Measurements from ENCODE around the gene EPOP. TPM values are rescaled to one million over a fixed set of nuclear protein-coding genes. Genes with fewer than 3 reads are reported as not detected.

Gene EPOP
- total RNA-seq, 1 experiment from 2014 or later, result 12.6 TPM

DNA sequence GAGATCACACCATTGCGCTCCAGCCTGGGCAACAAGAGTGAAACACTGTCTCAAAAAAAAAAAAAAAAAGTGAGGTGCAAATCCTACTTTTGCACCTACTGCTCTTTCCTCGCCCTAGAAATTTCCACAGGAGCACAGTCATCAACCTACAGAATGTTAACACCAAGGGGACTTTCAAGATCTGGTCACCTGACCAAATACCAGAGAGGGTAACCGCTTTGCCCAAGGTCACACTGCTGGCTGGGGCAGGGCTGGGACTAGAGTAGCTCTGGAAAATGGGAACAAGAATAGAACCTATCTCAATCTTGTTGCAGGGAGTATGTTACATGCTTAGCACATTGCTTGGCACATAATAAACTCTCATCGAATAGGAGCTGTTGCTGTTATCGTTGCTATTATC, 24.0 kb upstream of the EPOP start:
- Histone ChIP-seq H3K9ac (ENCODE audit: low read length) (no peak overlapping the region), H2AFZ (ENCODE audit: low read length) (no peak overlapping the region), H3K4me3 (ENCODE audit: low read length) (no peak overlapping the region), H3K4me2 (ENCODE audit: low read length) (no peak overlapping the region), H4K20me1 (ENCODE audit: low read length) (no peaks in the 10 kb centered on the region), H3K4me1 (ENCODE audit: insufficient read depth, low read length) (peaks cover 15% of the 10 kb centered on the region; the same call in 1 of the 2 replicates), H3K79me2 (ENCODE audit: low read length) (no peaks in the 10 kb centered on the region; the same call in 1 of the 2 replicates), H3F3A (ENCODE audit: low read length, unreplicated experiment) (no peaks in the 10 kb centered on the region), H3K27ac (ENCODE audit: low read length) (no peak overlapping the region), H3K36me3 (ENCODE audit: low read depth, low read length) (no peaks in the 10 kb centered on the region), H3K9me2 (replicated peaks; ENCODE audit: low read length) (no peaks in the 10 kb centered on the region), H3K9me3 (ENCODE audit: low read length) (no peaks in the 10 kb centered on the region), H3K27me3 (ENCODE audit: low read length) (no peaks in the 10 kb centered on the region)
- no peak for TF ChIP-seq EZH2phosphoT487 (IDR thresholded peaks at IDR 0.05; ENCODE audit: borderline replicate concordance, low read length)
- TF ChIP-seq, protein P1, sequence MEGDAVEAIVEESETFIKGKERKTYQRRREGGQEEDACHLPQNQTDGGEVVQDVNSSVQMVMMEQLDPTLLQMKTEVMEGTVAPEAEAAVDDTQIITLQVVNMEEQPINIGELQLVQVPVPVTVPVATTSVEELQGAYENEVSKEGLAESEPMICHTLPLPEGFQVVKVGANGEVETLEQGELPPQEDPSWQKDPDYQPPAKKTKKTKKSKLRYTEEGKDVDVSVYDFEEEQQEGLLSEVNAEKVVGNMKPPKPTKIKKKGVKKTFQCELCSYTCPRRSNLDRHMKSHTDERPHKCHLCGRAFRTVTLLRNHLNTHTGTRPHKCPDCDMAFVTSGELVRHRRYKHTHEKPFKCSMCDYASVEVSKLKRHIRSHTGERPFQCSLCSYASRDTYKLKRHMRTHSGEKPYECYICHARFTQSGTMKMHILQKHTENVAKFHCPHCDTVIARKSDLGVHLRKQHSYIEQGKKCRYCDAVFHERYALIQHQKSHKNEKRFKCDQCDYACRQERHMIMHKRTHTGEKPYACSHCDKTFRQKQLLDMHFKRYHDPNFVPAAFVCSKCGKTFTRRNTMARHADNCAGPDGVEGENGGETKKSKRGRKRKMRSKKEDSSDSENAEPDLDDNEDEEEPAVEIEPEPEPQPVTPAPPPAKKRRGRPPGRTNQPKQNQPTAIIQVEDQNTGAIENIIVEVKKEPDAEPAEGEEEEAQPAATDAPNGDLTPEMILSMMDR (conservative IDR thresholded peaks at IDR 0.05; ENCODE audit: low read depth, low read length), result no peak
- TF ChIP-seq EZH2 (IDR thresholded peaks at IDR 0.05; ENCODE audit: low read length, unreplicated experiment), result no peak
- DNase-seq (no peak), ATAC-seq (no peak)
- BruUV-seq (replicated peaks), result no TSS peak
- intact Hi-C loops (cut with micrococcal nuclease), result no loop called here
- POLR2A ChIA-PET (ENCODE audit: unreplicated experiment), result no interaction called here
- CTCF ChIA-PET, result no interaction called here

DNA sequence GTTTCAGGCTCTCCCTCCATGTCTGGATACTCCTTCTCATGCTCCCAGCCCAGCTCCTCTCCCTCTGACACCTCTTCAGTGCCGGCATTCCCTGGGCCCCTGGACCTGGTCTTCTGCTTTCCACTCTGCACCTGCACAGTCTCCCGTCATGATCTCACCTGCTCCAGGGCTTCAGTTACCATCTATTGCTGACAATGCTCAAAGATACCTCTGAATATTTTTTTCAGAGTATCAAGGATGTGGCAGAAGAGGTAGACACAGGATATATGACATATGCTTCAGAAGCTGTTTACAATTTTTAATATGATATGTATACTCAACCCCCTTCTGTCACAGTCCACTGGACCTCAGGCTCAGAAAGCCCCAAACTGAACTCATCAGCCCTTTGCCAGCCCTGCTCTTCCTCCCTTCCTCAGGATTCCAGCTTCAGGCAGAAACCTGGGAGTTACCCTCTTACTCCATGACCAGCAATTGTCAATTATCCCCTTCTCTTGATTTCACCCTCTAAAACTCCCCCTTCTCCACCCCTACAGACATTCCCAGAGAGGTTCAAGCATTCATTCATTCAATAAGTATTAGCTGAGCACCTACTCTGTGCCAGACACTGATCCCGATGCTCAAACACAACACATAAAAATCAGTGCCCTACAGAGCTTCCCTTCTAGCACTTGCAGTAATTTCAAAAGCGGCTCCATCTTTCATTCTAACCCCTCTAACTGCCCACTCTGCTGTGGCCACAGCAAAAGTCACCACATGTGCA, 22.5 kb upstream of the EPOP start:
- ChIA-PET CTCF (no interaction called here), POLR2A (ENCODE audit: unreplicated experiment) (no interaction called here)
- Histone ChIP-seq H3K36me3 (ENCODE audit: low read depth, low read length) (no peaks in the 10 kb centered on the region), H2AFZ (ENCODE audit: low read length) (no peak overlapping the region), H3K9ac (ENCODE audit: low read length) (no peak overlapping the region), H3K9me3 (ENCODE audit: low read length) (no peaks in the 10 kb centered on the region), H3K4me2 (ENCODE audit: low read length) (no peak overlapping the region), H3K27ac (ENCODE audit: low read length) (no peak overlapping the region), H3F3A (ENCODE audit: low read length, unreplicated experiment) (no peaks in the 10 kb centered on the region), H4K20me1 (ENCODE audit: low read length) (no peaks in the 10 kb centered on the region), H3K9me2 (replicated peaks; ENCODE audit: low read length) (no peaks in the 10 kb centered on the region), H3K4me1 (ENCODE audit: insufficient read depth, low read length) (peaks cover 6% of the 10 kb centered on the region; the same call in 1 of the 2 replicates), H3K27me3 (ENCODE audit: low read length) (no peaks in the 10 kb centered on the region), H3K4me3 (ENCODE audit: low read length) (no peak overlapping the region), H3K79me2 (ENCODE audit: low read length) (no peaks in the 10 kb centered on the region)
- no TSS peak for BruUV-seq (replicated peaks)
- TF ChIP-seq, protein P1 (conservative IDR thresholded peaks at IDR 0.05; ENCODE audit: low read depth, low read length), result no peak
- TF ChIP-seq EZH2 (IDR thresholded peaks at IDR 0.05; ENCODE audit: low read length, unreplicated experiment), result no peak
- TF ChIP-seq EZH2phosphoT487 (IDR thresholded peaks at IDR 0.05; ENCODE audit: borderline replicate concordance, low read length), result no peak
- DNase-seq (no peak), ATAC-seq (no peak)
- intact Hi-C loops (cut with micrococcal nuclease), result no loop called here

DNA sequence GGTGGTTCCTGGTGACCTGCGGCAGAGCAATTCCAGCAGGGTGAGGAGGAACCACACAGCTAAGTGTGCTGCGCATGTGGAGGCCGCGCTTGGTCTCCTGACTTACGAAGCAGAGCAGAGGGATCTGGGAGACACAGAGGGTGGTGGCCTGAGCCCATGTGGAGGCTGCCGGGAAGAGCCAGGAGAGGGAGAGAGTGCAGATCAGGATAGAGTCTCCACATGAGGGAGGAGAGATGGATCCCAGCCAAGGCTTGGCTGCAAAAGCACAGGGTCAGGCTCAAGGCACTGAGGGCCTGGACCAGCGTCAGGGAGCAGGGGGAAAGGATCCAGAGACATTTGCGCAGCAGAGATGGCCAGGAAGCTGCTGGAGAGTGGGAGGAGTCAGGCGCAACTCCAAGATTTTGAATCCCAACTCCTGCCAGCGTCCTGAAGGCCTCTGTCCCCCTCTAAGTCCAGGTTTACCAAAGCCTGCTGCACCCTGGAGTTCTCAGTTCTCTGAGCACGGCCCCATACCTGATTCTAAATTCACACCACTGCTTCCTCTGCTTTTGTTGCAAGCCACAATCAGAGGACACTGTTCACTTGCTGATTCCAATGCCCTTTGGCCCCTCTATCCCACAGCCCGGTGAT, 19.1 kb upstream of the EPOP start:
- Histone ChIP-seq H2AFZ (ENCODE audit: low read length) (no peak overlapping the region), H3K4me1 (ENCODE audit: insufficient read depth, low read length) (no peaks in the 10 kb centered on the region), H3K36me3 (ENCODE audit: low read depth, low read length) (no peaks in the 10 kb centered on the region), H3K4me3 (ENCODE audit: low read length) (no peak overlapping the region), H3K9ac (ENCODE audit: low read length) (no peak overlapping the region), H3K27ac (ENCODE audit: low read length) (no peak overlapping the region), H4K20me1 (ENCODE audit: low read length) (no peaks in the 10 kb centered on the region), H3K9me2 (replicated peaks; ENCODE audit: low read length) (no peaks in the 10 kb centered on the region), H3K4me2 (ENCODE audit: low read length) (no peak overlapping the region), H3F3A (ENCODE audit: low read length, unreplicated experiment) (no peaks in the 10 kb centered on the region), H3K9me3 (ENCODE audit: low read length) (no peaks in the 10 kb centered on the region), H3K79me2 (ENCODE audit: low read length) (no peaks in the 10 kb centered on the region), H3K27me3 (ENCODE audit: low read length) (no peaks in the 10 kb centered on the region)
- TF ChIP-seq EZH2 (IDR thresholded peaks at IDR 0.05; ENCODE audit: low read length, unreplicated experiment) (no peak), EZH2phosphoT487 (IDR thresholded peaks at IDR 0.05; ENCODE audit: borderline replicate concordance, low read length) (no peak)
- TF ChIP-seq, protein P1 (conservative IDR thresholded peaks at IDR 0.05; ENCODE audit: low read depth, low read length), result no peak
- ChIA-PET CTCF (no interaction called here), POLR2A (ENCODE audit: unreplicated experiment) (no interaction called here)
- intact Hi-C loops (cut with micrococcal nuclease), result no loop called here
- DNase-seq (no peak), ATAC-seq (no peak)
- no TSS peak for BruUV-seq (replicated peaks)
